Stimulated activated CD4-positive, alpha-beta T cell treated with anti-CD3 and anti-CD28 coated beads, Interleukin-4, amount 100 ng/mL, for 24 hours (primary cell): Measurements from ENCODE around the gene DIPK1B.

Experiments
- DNase-seq: peaks from one replicate; pipeline ENCODE4 v3.0.0-alpha.2; 2020

Gene DIPK1B

GRCh38 chr9:136740971-136741882 is 28.9 kb downstream of the DIPK1B start:
- DNase-seq = no peak

DNA sequence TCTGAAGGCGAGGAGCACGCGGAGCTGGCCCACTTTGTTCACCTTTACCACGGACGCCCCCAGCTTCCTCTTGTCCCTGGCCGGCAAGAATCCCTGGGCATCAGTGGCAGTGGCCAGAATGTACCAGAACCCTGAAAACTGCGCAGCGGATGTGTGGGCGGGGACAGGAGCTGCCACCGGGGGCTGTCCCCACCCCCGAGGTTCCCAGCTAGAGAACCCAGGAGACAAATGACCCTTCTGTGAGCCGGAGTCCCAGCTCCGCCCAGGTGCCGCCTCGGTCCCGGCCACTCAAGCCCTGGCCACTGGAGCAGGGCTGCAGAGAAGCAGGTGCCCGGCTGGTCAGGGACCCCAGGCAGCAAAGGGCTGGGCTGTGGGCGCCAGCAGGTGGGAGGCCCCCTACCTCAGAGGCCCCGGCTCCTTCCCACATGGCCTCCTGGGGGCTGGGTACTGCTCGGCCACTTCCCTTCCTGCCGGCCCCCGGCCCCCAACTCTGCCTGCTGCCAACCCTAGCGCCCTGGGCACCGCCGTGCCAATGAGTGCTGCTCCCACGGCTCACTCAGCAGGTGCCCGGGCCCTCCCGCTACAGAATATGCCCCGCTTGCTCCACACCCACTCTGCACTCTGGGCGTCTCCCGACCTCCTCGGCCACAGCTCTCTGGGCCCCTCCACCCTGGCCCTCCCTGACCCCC is 29.7 kb downstream of the DIPK1B start:
- peak; percentile 35 for DNase-seq

GRCh38 chr9:136742591-136743391 is 30.4 kb downstream of the DIPK1B start, which contains the start of gene LCN10:
Gene LCN10 (minus strand): TSS chr9:136742940. CDS start chr9:136742903, 37 bp downstream.
- DNase-seq = no peak

- no peak for DNase-seq
These were observed 31.4 kb downstream of the DIPK1B start for GRCh38 chr9:136743639-136744211.

DNA sequence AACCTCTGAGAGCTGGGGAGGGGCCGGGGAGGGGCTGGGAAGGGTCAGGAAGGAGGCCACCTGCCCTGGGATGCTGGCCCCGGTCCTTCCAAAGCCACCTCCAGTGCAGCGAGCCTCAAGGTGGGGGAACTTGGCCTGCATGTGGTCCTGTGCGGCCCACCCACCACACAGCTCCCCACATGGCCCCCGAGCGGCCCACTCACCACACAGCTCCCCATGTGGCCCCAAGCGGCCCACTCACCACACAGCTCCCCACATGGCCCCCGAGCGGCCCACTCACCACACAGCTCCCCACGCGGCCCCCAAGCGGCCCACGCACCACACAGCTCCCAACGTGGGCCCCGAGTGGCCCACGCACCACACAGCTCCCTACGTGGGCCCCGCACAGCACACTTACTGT is 32.4 kb downstream of the DIPK1B start:
- no peak for DNase-seq

GRCh38 chr9:136745389-136746154 is 33.2 kb downstream of the DIPK1B start:
- no peak for DNase-seq

DNA sequence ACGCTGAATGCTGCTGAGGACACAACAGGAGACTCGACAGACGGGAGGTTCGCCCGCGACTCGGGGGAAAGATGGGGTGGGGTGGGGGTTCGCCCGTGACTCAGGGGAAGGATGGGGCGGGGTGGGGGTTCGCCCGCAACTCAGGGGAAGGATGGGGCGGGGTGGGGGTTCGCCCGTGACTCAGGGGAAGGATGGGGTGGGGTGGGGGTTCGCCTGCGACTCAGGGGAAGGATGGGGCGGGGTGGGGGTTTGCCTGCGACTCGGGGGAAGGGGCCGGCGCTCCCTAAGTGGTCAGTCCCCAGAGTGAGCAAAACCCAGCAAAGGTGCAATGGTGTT is 33.8 kb downstream of the DIPK1B start:
- no peak for DNase-seq

DNA sequence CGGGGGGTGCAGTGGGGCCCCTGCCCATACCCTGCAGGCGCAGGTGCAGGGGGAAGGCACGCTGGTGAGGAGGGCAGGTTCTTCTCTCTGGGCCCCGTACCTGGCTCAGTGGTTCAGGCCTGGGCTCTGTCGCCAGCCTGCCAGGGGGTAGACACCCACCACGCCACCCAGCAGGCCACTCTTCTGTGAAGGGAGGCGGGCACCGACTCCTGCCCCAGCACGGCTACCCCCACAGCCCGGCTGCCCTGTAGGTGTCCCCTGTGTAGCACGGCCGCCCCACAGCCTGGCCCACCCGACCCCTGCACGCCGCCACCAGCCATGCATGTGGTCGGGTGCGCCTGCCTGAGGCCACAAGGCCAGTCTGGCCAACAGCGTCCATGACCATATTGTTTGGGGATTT is 34.2 kb downstream of the DIPK1B start:
- no peak for DNase-seq

DNA sequence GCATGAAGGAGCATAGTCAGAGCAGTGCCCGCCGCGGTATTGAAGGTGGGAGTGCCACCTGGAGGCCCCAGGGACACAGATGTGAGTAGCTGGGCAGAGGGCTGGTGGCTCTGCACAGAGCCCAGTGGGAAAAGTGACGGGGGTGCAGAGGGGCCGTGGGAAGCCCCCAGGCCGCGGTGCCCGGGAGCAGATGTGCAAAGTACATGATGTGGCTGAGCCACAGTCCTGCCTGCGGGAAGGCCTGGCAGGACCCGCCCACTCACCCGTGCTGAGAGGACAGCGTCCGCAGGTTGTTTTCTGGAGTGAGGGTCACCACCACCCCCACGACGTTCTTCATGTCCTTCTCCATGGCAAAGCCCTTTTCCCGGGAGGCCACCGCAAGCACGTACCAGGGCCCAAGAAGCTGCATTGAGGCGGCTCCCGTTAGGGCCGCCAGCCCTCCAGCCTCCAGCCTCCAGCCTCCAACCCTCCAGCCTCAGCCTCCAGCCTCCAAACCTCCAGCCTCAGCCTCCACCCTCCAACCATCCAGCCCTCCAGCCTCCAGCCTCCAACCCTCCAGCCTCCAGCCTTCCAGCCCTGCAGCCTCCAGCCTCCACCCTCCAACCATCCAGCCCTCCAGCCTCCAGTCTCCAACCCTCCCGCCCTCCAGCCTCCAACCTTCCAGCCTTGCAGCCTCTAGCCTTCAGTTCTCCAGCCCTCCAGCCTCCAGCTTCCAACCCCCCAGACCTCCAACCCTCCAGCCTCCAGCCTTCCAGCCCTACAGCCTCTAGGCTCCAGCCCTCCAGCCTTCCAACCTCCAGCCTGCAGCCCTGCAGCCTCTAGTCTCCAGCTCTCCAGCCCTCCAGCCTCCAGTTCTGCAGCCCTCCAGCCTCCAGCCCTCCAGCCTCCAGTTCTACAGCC is 35.0 kb downstream of the DIPK1B start:
- DNase-seq = no peak

GRCh38 chr9:136748201-136748600 is 35.8 kb downstream of the DIPK1B start, which contains the start of gene LCN6:
Gene LCN6 (minus strand): TSS chr9:136748525. CDS start chr9:136748483, 42 bp downstream.
- no peak for DNase-seq

- DNase-seq = no peak
These were observed 36.6 kb downstream of the DIPK1B start for GRCh38 chr9:136748666-136749611.

DNA sequence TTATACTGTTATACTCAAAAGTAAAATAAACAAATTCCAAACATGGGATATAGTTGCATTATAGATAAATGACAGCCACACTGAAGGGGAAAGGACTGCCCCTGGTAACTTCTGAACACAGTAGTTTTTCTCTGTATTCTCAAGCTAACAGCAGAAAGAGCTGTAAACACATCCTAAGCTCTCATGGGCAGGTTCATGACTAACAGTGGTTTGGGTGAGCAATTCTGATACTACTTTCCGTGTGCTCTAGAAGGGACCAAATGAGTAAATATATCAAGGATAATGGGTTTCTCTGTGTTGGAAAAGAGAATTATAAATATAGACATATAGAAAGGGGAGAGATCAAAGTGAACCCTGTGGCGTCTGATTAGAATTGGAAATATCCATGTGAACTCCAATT is 38.2 kb downstream of the DIPK1B start:
- DNase-seq = no peak

DNA sequence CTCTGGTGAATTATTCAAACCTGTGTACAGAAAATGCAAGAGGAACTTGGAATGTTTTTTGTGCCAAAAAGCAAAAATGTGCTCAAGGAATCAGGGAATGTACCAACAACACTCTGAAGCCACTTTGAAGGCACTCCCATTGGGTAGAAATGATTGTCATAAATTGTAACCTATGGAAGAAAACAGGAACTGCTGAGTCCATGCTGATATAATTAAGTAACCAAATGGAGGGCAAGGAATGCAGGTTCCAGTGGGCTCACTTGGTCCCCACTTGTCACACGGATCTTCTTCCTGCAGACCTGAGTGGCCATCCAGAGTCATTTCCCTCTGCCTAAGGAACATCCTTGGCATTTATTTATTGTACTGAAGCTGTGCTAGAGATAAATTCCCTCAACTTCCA is 38.9 kb downstream of the DIPK1B start:
- no peak for DNase-seq

DNA sequence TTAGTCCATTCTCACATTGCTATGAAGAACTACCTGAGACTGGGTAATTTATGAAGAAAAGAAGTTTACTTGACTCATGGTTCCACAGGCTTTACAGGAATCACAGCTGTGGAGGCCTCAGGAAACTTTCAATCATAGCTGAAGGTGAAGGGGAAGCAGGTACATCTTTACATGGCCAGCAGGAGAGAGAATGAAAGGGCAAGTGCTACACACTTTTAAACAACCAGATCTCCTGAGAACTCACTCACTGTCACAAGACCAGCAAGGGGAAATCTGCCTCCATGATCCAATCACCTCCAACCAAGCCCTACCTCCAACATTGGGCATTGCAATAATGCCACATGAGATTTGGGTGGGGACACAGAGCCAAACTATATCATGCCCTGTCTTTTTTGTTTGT is 39.4 kb downstream of the DIPK1B start:
- no peak for DNase-seq

DNA sequence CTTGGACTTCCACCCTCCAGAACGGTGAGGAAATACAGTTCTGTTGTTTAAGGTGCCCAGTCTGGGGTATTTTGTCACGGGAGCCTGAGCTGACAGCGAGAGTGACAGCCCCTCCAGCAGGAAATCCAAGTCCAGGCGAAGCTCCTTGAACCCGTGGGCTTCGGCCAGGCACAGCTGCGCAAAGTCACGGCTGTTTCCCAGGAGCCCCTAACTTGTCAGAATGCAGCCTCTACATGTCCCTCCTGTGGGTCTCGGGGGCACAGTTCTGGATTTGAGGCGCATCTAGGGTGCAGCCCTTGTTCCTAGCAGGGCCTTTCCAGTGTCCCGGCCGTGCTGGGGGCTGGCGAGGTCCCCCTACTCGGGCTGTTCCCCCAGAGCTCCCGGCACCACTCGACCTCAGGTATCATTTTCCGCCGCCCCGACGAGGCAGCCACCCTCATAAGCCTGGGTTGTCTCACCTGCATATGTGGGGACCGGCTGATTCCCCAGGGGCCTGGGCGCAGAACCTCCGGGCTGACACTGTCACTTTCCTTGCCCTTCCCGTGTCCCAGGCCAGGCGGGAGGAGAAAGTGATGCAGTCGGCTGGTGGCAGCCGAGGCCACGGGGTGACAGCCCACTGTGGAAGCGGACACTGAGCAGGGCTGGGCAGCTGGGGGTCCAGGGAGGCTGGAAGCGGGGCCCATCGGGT is 41.1 kb downstream of the DIPK1B start:
- DNase-seq = no peak

GRCh38 chr9:136754059-136754572 is 41.7 kb downstream of the DIPK1B start:
- no peak for DNase-seq

- no peak for DNase-seq
These were observed 42.4 kb downstream of the DIPK1B start for GRCh38 chr9:136754626-136755301.
